D721Med (cell line): Measurements from ENCODE around the gene TFB1M.
"Not testable (repeated sequence)": the region's sequence is repeated elsewhere in the genome, so short reads cannot be mapped to it uniquely, and the experiment has no call there.

Experiments used
- DNase-seq: peaks from one replicate; pipeline ENCODE4 v3.0.0; 2011; ENCODE audit warnings: low spot score; ENCODE audit not compliant: insufficient read length
- FAIRE-seq: peaks from 2 replicates; lab custom pipeline; 2011; peaks lifted over from hg19 to GRCh38; lab: Jason Lieb, UNC
- TF ChIP-seq, protein P1 (sequence below): IDR thresholded peaks from 2 replicates; pipeline ENCODE4 v1.5.1; 2012; ENCODE audit warnings: mild to moderate bottlenecking, control low read depth; ENCODE audit not compliant: insufficient read depth; ENCODE audit errors: missing control alignments

The TFB1M gene

DNA sequence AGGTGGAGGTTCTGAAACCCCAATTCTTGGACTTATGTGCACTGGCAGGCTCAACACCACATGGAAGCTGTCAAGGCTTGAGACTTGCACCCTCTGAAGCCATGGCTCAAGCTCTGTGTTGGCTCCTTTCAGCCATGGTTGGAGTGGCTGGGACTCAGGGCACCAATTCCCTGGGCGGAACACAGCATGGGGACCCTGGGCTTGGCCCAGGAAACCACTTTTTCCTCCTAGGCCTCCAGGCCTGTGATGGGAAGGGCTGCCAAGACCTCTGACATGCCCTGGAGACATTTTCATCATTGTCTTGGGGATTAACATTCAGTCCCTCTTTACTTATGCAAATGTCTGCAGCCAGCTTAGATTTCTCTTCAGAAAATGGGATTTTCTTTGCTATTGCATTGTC is 76.7 kb downstream of the TFB1M start:
- TF ChIP-seq, protein P1, sequence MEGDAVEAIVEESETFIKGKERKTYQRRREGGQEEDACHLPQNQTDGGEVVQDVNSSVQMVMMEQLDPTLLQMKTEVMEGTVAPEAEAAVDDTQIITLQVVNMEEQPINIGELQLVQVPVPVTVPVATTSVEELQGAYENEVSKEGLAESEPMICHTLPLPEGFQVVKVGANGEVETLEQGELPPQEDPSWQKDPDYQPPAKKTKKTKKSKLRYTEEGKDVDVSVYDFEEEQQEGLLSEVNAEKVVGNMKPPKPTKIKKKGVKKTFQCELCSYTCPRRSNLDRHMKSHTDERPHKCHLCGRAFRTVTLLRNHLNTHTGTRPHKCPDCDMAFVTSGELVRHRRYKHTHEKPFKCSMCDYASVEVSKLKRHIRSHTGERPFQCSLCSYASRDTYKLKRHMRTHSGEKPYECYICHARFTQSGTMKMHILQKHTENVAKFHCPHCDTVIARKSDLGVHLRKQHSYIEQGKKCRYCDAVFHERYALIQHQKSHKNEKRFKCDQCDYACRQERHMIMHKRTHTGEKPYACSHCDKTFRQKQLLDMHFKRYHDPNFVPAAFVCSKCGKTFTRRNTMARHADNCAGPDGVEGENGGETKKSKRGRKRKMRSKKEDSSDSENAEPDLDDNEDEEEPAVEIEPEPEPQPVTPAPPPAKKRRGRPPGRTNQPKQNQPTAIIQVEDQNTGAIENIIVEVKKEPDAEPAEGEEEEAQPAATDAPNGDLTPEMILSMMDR, result no peak
- no peak for FAIRE-seq
- DNase-seq, result no peak

DNA sequence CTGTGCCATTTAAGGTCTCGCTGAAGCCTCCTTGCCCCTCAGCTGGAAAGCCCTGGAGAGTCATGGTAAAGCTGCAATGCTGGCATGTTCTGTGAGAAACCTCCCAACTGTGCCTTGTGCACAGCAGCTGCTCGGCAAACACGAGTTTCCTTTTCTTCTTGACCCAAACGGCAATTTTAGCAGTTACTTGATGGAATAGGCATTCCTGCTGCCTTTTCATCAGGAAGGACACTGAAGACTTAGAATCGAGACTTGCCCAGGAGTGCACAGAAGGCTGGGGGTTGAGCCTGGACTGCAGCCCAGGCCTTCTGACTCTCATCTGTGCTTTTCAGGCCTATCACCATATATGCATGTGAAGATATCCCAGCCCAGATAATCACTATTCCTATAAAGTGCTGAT is 79.2 kb downstream of the TFB1M start:
- FAIRE-seq (no peak), DNase-seq (no peak)
- TF ChIP-seq, protein P1, result no peak

DNA sequence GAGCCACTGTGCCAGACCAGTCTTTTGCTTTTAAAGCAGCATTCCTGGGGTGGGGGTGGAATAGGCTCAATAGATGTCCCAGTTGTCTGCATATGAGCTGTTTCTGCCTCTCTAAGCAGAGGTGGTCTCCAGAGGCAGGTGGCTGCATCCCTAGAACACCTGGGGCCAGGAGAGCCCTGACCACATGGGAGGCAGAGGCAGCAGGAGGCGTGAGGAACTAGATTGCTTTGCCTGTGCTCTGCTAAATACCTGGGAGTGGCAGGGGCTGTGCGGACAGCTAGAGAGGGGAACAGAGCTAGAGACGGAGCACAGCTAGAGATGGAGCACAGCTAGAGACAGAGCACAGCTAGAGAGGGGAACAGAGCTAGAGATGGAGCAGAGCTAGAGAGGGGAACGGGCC is 79.6 kb downstream of the TFB1M start:
- FAIRE-seq, result no peak
- TF ChIP-seq, protein P1, result no peak
- DNase-seq, result no peak

DNA sequence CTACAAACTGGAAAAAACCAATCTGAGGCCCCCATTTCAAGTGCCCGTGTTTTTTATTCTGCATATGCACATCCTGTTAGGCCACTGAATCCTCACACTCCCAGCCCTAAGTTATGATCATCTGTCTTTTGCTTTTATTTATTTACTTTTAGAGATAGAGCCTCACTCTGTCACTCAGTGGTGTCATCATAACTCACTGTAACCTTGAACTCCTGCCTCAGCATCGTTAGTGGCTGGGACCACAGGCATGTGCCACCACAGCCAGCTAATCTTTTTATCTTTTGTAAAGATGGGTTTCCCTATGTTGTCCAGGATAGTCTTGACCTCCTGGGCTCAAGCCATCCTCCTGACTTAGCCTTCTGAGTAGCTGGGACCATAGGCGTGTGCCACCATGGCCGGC is 80.1 kb downstream of the TFB1M start:
- TF ChIP-seq, protein P1, result no peak
- FAIRE-seq (no peak), DNase-seq (no peak)

DNA sequence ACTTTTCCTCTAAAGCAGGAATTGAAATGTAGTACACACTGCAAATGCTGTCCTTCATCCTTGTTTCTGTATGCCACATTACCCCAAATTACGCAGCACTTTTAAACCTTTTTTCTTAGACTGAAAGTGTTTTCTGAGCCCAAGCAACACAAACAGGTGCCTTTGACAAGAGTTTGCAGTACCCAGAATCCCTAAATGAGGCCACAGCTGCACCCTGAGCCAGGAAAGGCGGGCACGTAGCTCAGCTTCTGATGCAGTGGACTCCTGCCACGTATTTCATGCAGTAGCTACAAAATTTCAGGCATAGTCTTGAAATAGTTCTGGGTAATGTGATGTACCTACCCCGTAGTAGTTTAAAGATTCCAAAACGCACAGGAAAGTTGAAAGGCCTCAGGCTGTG is 81.4 kb downstream of the TFB1M start:
- TF ChIP-seq, protein P1, result no peak
- no peak for FAIRE-seq
- DNase-seq, result no peak

DNA sequence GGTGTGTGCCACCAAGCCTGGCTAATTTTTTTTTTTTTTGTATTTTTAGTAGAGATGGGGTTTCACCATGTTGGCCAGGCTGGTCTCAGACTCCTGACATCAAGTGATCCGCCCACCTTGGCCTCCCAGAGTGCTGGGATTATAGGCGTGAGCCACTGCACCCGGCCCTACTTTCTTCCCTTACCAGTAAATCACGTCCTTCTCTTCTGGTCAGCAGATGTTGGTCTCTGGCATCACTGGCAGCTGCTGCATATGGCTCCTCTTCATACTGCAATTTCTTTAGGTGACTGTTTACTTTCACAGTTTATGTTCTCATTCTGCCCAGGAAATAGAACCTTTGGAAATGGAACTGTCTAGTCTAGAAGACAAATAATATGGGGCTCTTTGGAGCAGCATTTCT is 83.3 kb downstream of the TFB1M start:
- FAIRE-seq, DNase-seq: not testable (repeated sequence)

DNA sequence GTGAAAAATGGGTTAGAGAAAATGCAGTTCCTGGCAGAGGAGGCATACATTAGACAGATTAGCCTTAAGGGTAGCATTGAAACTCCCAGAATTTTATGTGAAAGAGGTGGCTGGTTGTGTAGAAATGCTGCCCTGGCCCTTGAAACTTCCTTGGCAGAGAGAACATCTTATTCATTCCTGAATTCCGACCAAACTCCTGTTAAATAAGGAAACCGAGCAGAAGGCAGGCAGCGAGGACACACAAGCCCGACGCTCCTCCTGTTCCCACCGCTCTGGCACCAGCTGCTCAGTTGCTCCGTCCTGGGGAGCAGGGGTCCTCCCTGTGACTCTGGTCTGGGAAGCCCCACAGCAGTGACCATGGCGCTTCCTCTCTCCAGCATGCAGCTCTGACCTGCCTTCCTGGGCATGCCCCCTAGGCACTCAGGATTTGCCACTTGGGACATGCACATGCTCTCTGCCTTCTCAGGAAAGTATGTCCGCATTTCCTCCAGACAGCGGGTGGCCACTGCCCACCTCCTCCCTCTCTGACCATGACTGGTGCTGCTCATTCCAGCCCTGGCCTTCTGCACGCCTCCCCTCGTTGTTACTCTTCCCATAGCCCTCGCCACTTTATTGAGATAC is 85.6 kb downstream of the TFB1M start:
- TF ChIP-seq, protein P1, result no peak

DNA sequence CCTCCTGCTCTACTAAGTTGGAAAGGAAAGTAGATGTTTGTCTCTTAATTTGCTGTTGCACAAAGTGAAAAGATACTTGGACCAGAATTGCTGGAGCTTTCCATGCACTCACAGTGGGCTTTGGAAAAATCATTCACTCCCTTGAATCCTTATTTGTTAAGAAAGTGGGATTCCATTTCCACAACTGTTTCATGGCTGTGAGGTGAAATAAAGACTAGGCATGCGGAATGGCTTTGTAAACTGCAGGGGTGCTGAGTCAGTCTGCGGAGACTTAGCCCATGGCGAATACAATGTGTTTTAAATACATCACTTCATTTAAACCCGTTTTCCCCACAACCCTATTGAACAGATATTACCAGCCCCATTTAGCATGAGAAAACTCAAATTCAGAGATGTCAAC is 87.2 kb downstream of the TFB1M start:
- TF ChIP-seq, protein P1, result no peak
- DNase-seq (no peak), FAIRE-seq (no peak)

More for the DNA sequence above, 85.6 kb downstream of the TFB1M start:
- DNase-seq, result no peak
- FAIRE-seq, result no peak
